HL-60 (cell line): ENCODE data around the gene NHEJ1.

Experiments
- DNase-seq, 2 experiments: peaks; one replicate each; pipeline ENCODE4 v3.0.0-alpha.2; 2010 to 2020; ENCODE audit warnings: low read depth in 1 of 2, low spot score in 1 of 2
- H3K27ac ChIP-seq: fragments of 250-450 bp; sonication (Bioruptor Pico); replicated peaks from 2 replicates; pipeline ENCODE4 v1.5.1; 2020; ENCODE audit warnings: mild to moderate bottlenecking, moderate library complexity
- H3K27me3 ChIP-seq: fragments of 250-450 bp; sonication (Bioruptor Pico); 2 replicates; pipeline ENCODE4 v1.5.1; 2021; ENCODE audit warnings: mild to moderate bottlenecking, moderate library complexity; ENCODE audit not compliant: insufficient read depth, poor library complexity, severe bottlenecking
- H3K4me3 ChIP-seq: replicated peaks from 2 replicates; pipeline ENCODE4 v1.5.1; 2011; ENCODE audit warnings: mild to moderate bottlenecking, control low read depth, low read length; ENCODE audit not compliant: insufficient read depth
- GABPA ChIP-seq: IDR thresholded peaks from 2 replicates; pipeline ENCODE4 v1.6.1; 2012; ENCODE audit warnings: low read depth
- POLR2AphosphoS5 ChIP-seq: IDR thresholded peaks from 2 replicates; pipeline ENCODE4 v1.6.1; 2012; ENCODE audit warnings: low read depth
- REST ChIP-seq: IDR thresholded peaks from 2 replicates; pipeline ENCODE4 v1.6.1; 2012; ENCODE audit warnings: low read depth; ENCODE audit not compliant: insufficient replicate concordance
- SPI1 ChIP-seq: IDR thresholded peaks from 2 replicates; pipeline ENCODE4 v1.6.1; 2012; ENCODE audit warnings: low read depth, mild to moderate bottlenecking, borderline replicate concordance
- TF ChIP-seq, protein P1 (sequence below): IDR thresholded peaks from one replicate; pipeline ENCODE4 v1.5.1; 2011; ENCODE audit warnings: low read length, control low read depth, inconsistent platforms; ENCODE audit not compliant: insufficient read depth

NHEJ1 gene

GRCh38 chr2:219045937-219046550 is 114.6 kb downstream of the NHEJ1 start:
- Histone ChIP-seq H3K27ac (no peak overlapping the region), H3K27me3 (peaks cover 10% of the 10 kb centered on the region), H3K4me3 (no peak overlapping the region)
- peak in 1 of 2 experiments; percentile 15 for DNase-seq
- peak; percentile 99 for TF ChIP-seq REST
- TF ChIP-seq, protein P1, sequence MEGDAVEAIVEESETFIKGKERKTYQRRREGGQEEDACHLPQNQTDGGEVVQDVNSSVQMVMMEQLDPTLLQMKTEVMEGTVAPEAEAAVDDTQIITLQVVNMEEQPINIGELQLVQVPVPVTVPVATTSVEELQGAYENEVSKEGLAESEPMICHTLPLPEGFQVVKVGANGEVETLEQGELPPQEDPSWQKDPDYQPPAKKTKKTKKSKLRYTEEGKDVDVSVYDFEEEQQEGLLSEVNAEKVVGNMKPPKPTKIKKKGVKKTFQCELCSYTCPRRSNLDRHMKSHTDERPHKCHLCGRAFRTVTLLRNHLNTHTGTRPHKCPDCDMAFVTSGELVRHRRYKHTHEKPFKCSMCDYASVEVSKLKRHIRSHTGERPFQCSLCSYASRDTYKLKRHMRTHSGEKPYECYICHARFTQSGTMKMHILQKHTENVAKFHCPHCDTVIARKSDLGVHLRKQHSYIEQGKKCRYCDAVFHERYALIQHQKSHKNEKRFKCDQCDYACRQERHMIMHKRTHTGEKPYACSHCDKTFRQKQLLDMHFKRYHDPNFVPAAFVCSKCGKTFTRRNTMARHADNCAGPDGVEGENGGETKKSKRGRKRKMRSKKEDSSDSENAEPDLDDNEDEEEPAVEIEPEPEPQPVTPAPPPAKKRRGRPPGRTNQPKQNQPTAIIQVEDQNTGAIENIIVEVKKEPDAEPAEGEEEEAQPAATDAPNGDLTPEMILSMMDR: no peak

GRCh38 chr2:219042750-219043149 is 117.9 kb downstream of the NHEJ1 start:
- DNase-seq: no peak
- Histone ChIP-seq H3K27me3 (peaks cover 35% of the 10 kb centered on the region), H3K27ac (no peak overlapping the region), H3K4me3 (no peak overlapping the region)
- TF ChIP-seq, protein P1: no peak
- no peak for TF ChIP-seq POLR2AphosphoS5
- no peak for TF ChIP-seq SPI1
- no peak for TF ChIP-seq GABPA
- no peak for TF ChIP-seq REST

GRCh38 chr2:219042157-219042556 is 118.5 kb downstream of the NHEJ1 start:
- H3K27ac ChIP-seq: no peak overlapping the region
- H3K4me3 ChIP-seq: no peak overlapping the region
- no peak for TF ChIP-seq POLR2AphosphoS5
- TF ChIP-seq GABPA: no peak
- no peak for TF ChIP-seq REST
- TF ChIP-seq SPI1: no peak
- TF ChIP-seq, protein P1: no peak
- DNase-seq: no peak
- H3K27me3 ChIP-seq: peaks cover 33% of the 10 kb centered on the region
